ENCODE results near the gene TJP2. TPM values are rescaled to one million over a fixed set of nuclear protein-coding genes. Genes with fewer than 3 reads are reported as not detected.

TJP2 gene
- total and polyA plus RNA-seq, 2 of the 4 experiments (the other 2 are of a cell fraction): 38.3 to 49.3 TPM

- no peak overlapping the region for H2BK120ac ChIP-seq (ENCODE audit: low read depth, low read length)
- POLR2A ChIA-PET (ENCODE audit: unreplicated experiment): no interaction called here
- no peak overlapping the region for H3K23ac ChIP-seq (ENCODE audit: low read depth, low read length)
- no peak overlapping the region for H2BK15ac ChIP-seq (ENCODE audit: low read depth, low read length)
- TF ChIP-seq, protein P1, sequence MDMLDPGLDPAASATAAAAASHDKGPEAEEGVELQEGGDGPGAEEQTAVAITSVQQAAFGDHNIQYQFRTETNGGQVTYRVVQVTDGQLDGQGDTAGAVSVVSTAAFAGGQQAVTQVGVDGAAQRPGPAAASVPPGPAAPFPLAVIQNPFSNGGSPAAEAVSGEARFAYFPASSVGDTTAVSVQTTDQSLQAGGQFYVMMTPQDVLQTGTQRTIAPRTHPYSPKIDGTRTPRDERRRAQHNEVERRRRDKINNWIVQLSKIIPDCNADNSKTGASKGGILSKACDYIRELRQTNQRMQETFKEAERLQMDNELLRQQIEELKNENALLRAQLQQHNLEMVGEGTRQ (IDR thresholded peaks at IDR 0.05; ENCODE audit: low read depth, low read length): no peak
- TF ChIP-seq SMC3 (IDR thresholded peaks at IDR 0.05; ENCODE audit: low read depth, low read length) (no peak), RFX5 (IDR thresholded peaks at IDR 0.05; ENCODE audit: low read depth, low read length) (no peak), POLR2A (IDR thresholded peaks at IDR 0.05; ENCODE audit: low read depth, low read length) (no peak), MXI1 (IDR thresholded peaks at IDR 0.05; ENCODE audit: borderline replicate concordance, low read depth, low read length) (no peak), CEBPB (IDR thresholded peaks at IDR 0.05; ENCODE audit: low read depth, low read length) (no peak), RCOR1 (IDR thresholded peaks at IDR 0.05; ENCODE audit: insufficient replicate concordance, low read length) (no peak), MAFK (IDR thresholded peaks at IDR 0.05; ENCODE audit: low read depth, low read length) (no peak), BHLHE40 (IDR thresholded peaks at IDR 0.05; ENCODE audit: low read depth, low read length) (no peak), CTCF (conservative IDR thresholded peaks at IDR 0.05; ENCODE audit: low read depth, low read length) (no peak), FOS (IDR thresholded peaks at IDR 0.05; ENCODE audit: low read depth, low read length) (no peak), NFE2L2 (IDR thresholded peaks at IDR 0.05; ENCODE audit: low read depth, low read length) (no peak), RAD21 (IDR thresholded peaks at IDR 0.05; ENCODE audit: low read length) (no peak)
- TF ChIP-seq, protein P2, sequence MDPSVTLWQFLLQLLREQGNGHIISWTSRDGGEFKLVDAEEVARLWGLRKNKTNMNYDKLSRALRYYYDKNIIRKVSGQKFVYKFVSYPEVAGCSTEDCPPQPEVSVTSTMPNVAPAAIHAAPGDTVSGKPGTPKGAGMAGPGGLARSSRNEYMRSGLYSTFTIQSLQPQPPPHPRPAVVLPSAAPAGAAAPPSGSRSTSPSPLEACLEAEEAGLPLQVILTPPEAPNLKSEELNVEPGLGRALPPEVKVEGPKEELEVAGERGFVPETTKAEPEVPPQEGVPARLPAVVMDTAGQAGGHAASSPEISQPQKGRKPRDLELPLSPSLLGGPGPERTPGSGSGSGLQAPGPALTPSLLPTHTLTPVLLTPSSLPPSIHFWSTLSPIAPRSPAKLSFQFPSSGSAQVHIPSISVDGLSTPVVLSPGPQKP (IDR thresholded peaks at IDR 0.05; ENCODE audit: borderline replicate concordance, low read depth, low read length): no peak
- H3K4me3 ChIP-seq (ENCODE audit: insufficient read depth, low read depth, low read length): no peak overlapping the region
- H2BK5ac ChIP-seq (ENCODE audit: low read depth, low read length, poor library complexity, severe bottlenecking): no peak overlapping the region
- no TSS peak for BruUV-seq (replicated peaks)
- H2AK9ac ChIP-seq (replicated peaks; ENCODE audit: low read depth, low read length, poor library complexity): no peak overlapping the region
- no peak overlapping the region for H3K18ac ChIP-seq (ENCODE audit: low read depth, low read length)
- peaks cover 10% of the 10 kb centered on the region for H3K27me3 ChIP-seq (ENCODE audit: control insufficient read depth, insufficient read depth, low read length)
- intact Hi-C loops (cut with micrococcal nuclease) (no loop called here), in situ Hi-C loops (cut with MboI; ENCODE audit: low sequenced_read_pairs) (no loop called here), dilution Hi-C loops (cut with HindIII; ENCODE audit: low sequenced_read_pairs, unreplicated experiment) (no loop called here)
- no peaks in the 10 kb centered on the region for H4K20me1 ChIP-seq (ENCODE audit: insufficient read depth, low read length)
- H3K79me1 ChIP-seq (ENCODE audit: low read depth in 1 of 2, low read length in 2 of 2): no peaks in the 10 kb centered on the region
- no peak overlapping the region for H2AK5ac ChIP-seq (ENCODE audit: low read depth, low read length)
- H3K4ac ChIP-seq (ENCODE audit: low read depth, low read length): no peak overlapping the region
- H4K5ac ChIP-seq (ENCODE audit: low read depth, low read length): no peak overlapping the region
- H2BK20ac ChIP-seq (ENCODE audit: low read depth, low read length): no peak overlapping the region
- no peak overlapping the region for H2AFZ ChIP-seq (replicated peaks; ENCODE audit: low read length, poor library complexity)
- no peaks in the 10 kb centered on the region for H3K9me3 ChIP-seq (ENCODE audit: control insufficient read depth, insufficient read depth, low read length)
- WGBS, 2 experiments (ENCODE audit: extremely low coverage in 2 of 2, insufficient read length in 1 of 2): no CpG with 5 or more reads among the region's 1 CpG
- no peaks in the 10 kb centered on the region for H3K9me1 ChIP-seq (ENCODE audit: insufficient read depth, low read length)
- no peak overlapping the region for H4K91ac ChIP-seq (ENCODE audit: insufficient read depth, low read depth, low read length)
- H3K56ac ChIP-seq (ENCODE audit: extremely low read depth, insufficient read depth, low read length): no peak overlapping the region
- no peak overlapping the region for H3K14ac ChIP-seq (replicated peaks; ENCODE audit: low read depth, low read length)
- DNase-seq (no peak), ATAC-seq (ENCODE audit: low read depth) (no peak)
- no peaks in the 10 kb centered on the region for H3K36me3 ChIP-seq (ENCODE audit: control insufficient read depth, insufficient read depth, low read length)
- H3K9ac ChIP-seq (ENCODE audit: low read depth, low read length): no peak overlapping the region
- no peak overlapping the region for H3K4me2 ChIP-seq (ENCODE audit: low read depth, low read length)
- CTCF ChIA-PET: no interaction called here
- H3K27ac ChIP-seq (ENCODE audit: insufficient read depth, low read length): no peak overlapping the region
- no peaks in the 10 kb centered on the region for H3K4me1 ChIP-seq (ENCODE audit: control insufficient read depth, insufficient read depth, low read length)
- no peak overlapping the region for H4K8ac ChIP-seq (ENCODE audit: low read depth in 2 of 2, low read length in 2 of 2)
Measured at GRCh38 chr9:69299315-69299714, 125.2 kb downstream of the TJP2 start.
